Neural progenitor cell (in vitro differentiated cells): Measurements from ENCODE around the gene TMEM37. TPM values are rescaled to one million over a fixed set of nuclear protein-coding genes. Genes with fewer than 3 reads are reported as not detected.

Experiments
- DNase-seq: peaks from one replicate; pipeline ENCODE4 v3.0.0-alpha.2; 2016; ENCODE audit warnings: low spot score
- H2AFZ ChIP-seq: fragments of 200-600 bp; sonication (generic); replicated peaks from 2 replicates; pipeline ENCODE4 v1.6.1; 2016; ENCODE audit warnings: antibody characterized with exemption
- H3F3A ChIP-seq: fragments of 200-600 bp; sonication (generic); 2 replicates; pipeline ENCODE4 v1.6.1; 2016; ENCODE audit warnings: antibody characterized with exemption, low read depth
- H3K27ac ChIP-seq: fragments of 200-600 bp; sonication (generic); 2 replicates; pipeline ENCODE4 v1.5.1; 2016; ENCODE audit warnings: mild to moderate bottlenecking
- H3K27me3 ChIP-seq: fragments of 200-600 bp; sonication (generic); 2 replicates; pipeline ENCODE4 v1.6.1; 2016; ENCODE audit warnings: mild to moderate bottlenecking, moderate library complexity
- H3K36me3 ChIP-seq: fragments of 200-600 bp; sonication (generic); 2 replicates; pipeline ENCODE4 v1.5.1; 2016
- H3K4me1 ChIP-seq: fragments of 200-600 bp; sonication (generic); 2 replicates; pipeline ENCODE4 v1.6.1; 2016; ENCODE audit warnings: mixed run types
- H3K4me2 ChIP-seq: fragments of 200-600 bp; sonication (generic); 2 replicates; pipeline ENCODE4 v1.6.1; 2016
- H3K4me3 ChIP-seq: fragments of 200-600 bp; sonication (generic); 2 replicates; pipeline ENCODE4 v1.5.1; 2016
- H3K79me2 ChIP-seq: fragments of 200-600 bp; sonication (generic); 2 replicates; pipeline ENCODE4 v1.6.1; 2016; ENCODE audit warnings: low read depth
- H3K9ac ChIP-seq: fragments of 200-600 bp; sonication (generic); 2 replicates; pipeline ENCODE4 v1.6.1; 2016
- H3K9me3 ChIP-seq: fragments of 200-600 bp; sonication (generic); 2 replicates; pipeline ENCODE4 v1.5.1; 2016; ENCODE audit warnings: low read depth
- H4K20me1 ChIP-seq: fragments of 200-600 bp; sonication (generic); 2 replicates; pipeline ENCODE4 v1.6.1; 2016; ENCODE audit warnings: low read depth
- H3K27ac Mint-ChIP-seq: 3 replicates; pipeline ENCODE4 v1.8.0; 2021; ENCODE audit warnings: mixed read lengths
- H3K27me3 Mint-ChIP-seq: 2 replicates; pipeline ENCODE4 v1.8.0; 2022; ENCODE audit warnings: low read depth, mild to moderate bottlenecking, inconsistent platforms, moderate library complexity, mixed read lengths; ENCODE audit not compliant: insufficient read depth
- H3K36me3 Mint-ChIP-seq: 3 replicates; pipeline ENCODE4 v1.8.0; 2021; ENCODE audit warnings: mixed read lengths
- H3K4me1 Mint-ChIP-seq: 3 replicates; pipeline ENCODE4 v1.8.0; 2021; ENCODE audit warnings: mixed read lengths
- H3K4me3 Mint-ChIP-seq: 3 replicates; pipeline ENCODE4 v1.8.0; 2021; ENCODE audit warnings: mild to moderate bottlenecking, moderate library complexity, mixed read lengths
- H3K9me3 Mint-ChIP-seq: 3 replicates; pipeline ENCODE4 v1.8.0; 2020; ENCODE audit warnings: mixed read lengths
- CTCF ChIP-seq: fragments of 200-600 bp; sonication (generic); IDR thresholded peaks from 2 replicates; pipeline ENCODE4 v1.5.1; 2017; ENCODE audit warnings: antibody characterized with exemption, mild to moderate bottlenecking
- EZH2 ChIP-seq: fragments of 200-600 bp; sonication (generic); IDR thresholded peaks from 2 replicates; pipeline ENCODE4 v1.6.1; 2017; ENCODE audit warnings: antibody characterized with exemption, mild to moderate bottlenecking, moderate library complexity
- EZH2phosphoT487 ChIP-seq: fragments of 200-600 bp; sonication (generic); IDR thresholded peaks from 2 replicates; pipeline ENCODE4 v1.6.1; 2017; ENCODE audit warnings: antibody characterized with exemption
- total RNA-seq: library from RNA; depleted of rRNA; stranded (reverse); fragments of >200 nt; gene quantifications from 2 replicates; pipeline ENCODE4 v1.2.3, GENCODE V29; 2015; ENCODE audit warnings: low replicate concordance

Gene TMEM37
- total RNA-seq, 1 donor from 2014 or later = 1.0 TPM

- no peaks in the 10 kb centered on the region for H3K36me3 ChIP-seq
- Mint-ChIP-seq H3K27me3 (peaks cover 4% of the 10 kb centered on the region), H3K36me3 (no peaks in the 10 kb centered on the region), H3K4me3 (no peak overlapping the region), H3K27ac (no peak overlapping the region), H3K9me3 (no peaks in the 10 kb centered on the region), H3K4me1 (peaks cover 5% of the 10 kb centered on the region)
- no peaks in the 10 kb centered on the region for H3K9me3 ChIP-seq
- H3K27me3 ChIP-seq = no peaks in the 10 kb centered on the region
- H3K4me3 ChIP-seq = no peak overlapping the region
- no peak for DNase-seq
- H3K9ac ChIP-seq = no peak overlapping the region
- TF ChIP-seq EZH2 = no peak
- TF ChIP-seq EZH2phosphoT487 = no peak
- TF ChIP-seq CTCF = no peak
- no peaks in the 10 kb centered on the region for H4K20me1 ChIP-seq
- no peaks in the 10 kb centered on the region for H3K4me1 ChIP-seq
- no peaks in the 10 kb centered on the region for H3K79me2 ChIP-seq
- H2AFZ ChIP-seq = no peak overlapping the region
- H3F3A ChIP-seq = no peaks in the 10 kb centered on the region
- no peak overlapping the region for H3K4me2 ChIP-seq
- H3K27ac ChIP-seq = no peak overlapping the region
Measured at GRCh38 chr2:119469661-119470297, 38.1 kb downstream of the TMEM37 start.

- H4K20me1 ChIP-seq = no peaks in the 10 kb centered on the region
- Mint-ChIP-seq H3K36me3 (no peaks in the 10 kb centered on the region), H3K4me1 (peaks cover 23% of the 10 kb centered on the region), H3K4me3 (no peak overlapping the region), H3K27ac (no peak overlapping the region), H3K9me3 (no peaks in the 10 kb centered on the region), H3K27me3 (peaks cover 7% of the 10 kb centered on the region)
- no peak for DNase-seq
- no peak for TF ChIP-seq CTCF
- TF ChIP-seq EZH2 = no peak
- no peak for TF ChIP-seq EZH2phosphoT487
- no peak overlapping the region for H3K4me3 ChIP-seq
- no peak overlapping the region for H3K9ac ChIP-seq
- H2AFZ ChIP-seq = no peak overlapping the region
- no peaks in the 10 kb centered on the region for H3K9me3 ChIP-seq
- H3K79me2 ChIP-seq = no peaks in the 10 kb centered on the region
- H3K27ac ChIP-seq = no peak overlapping the region
- no peaks in the 10 kb centered on the region for H3K36me3 ChIP-seq
- H3K4me1 ChIP-seq = peaks cover 12% of the 10 kb centered on the region
- no peaks in the 10 kb centered on the region for H3F3A ChIP-seq
- H3K27me3 ChIP-seq = no peaks in the 10 kb centered on the region
- H3K4me2 ChIP-seq = no peak overlapping the region
Measured at GRCh38 chr2:119472749-119473148, 41.1 kb downstream of the TMEM37 start.

GRCh38 chr2:119473621-119474370, 42.1 kb downstream of the TMEM37 start:
- Mint-ChIP-seq H3K27ac (peak overlapping the region; percentile 79), H3K9me3 (no peaks in the 10 kb centered on the region), H3K4me1 (peaks cover 23% of the 10 kb centered on the region), H3K27me3 (peaks cover 9% of the 10 kb centered on the region), H3K36me3 (no peaks in the 10 kb centered on the region), H3K4me3 (no peak overlapping the region)
- peaks cover 12% of the 10 kb centered on the region for H3K4me1 ChIP-seq
- H3K4me3 ChIP-seq = no peak overlapping the region
- TF ChIP-seq CTCF = no peak
- TF ChIP-seq EZH2 = no peak
- no peak for TF ChIP-seq EZH2phosphoT487
- H3K9ac ChIP-seq = no peak overlapping the region
- H3K36me3 ChIP-seq = no peaks in the 10 kb centered on the region
- no peaks in the 10 kb centered on the region for H4K20me1 ChIP-seq
- no peak overlapping the region for H3K4me2 ChIP-seq
- no peaks in the 10 kb centered on the region for H3K27me3 ChIP-seq
- H2AFZ ChIP-seq = no peak overlapping the region
- DNase-seq = no peak
- no peaks in the 10 kb centered on the region for H3K9me3 ChIP-seq
- H3K27ac ChIP-seq = no peak overlapping the region
- H3F3A ChIP-seq = no peaks in the 10 kb centered on the region
- no peaks in the 10 kb centered on the region for H3K79me2 ChIP-seq
